Occipital lobe (tissue), 2 donors: ENCODE results near the gene KIAA1755. TPM values are rescaled to one million over a fixed set of nuclear protein-coding genes. Genes with fewer than 3 reads are reported as not detected.

Experiments
- DNase-seq: peaks from one replicate; lab custom pipeline; 2025; lab: John Stamatoyannopoulos, UW
- total RNA-seq: library from RNA; depleted of rRNA; stranded (reverse); fragments of >200 nt; gene quantifications from one replicate; pipeline ENCODE4 v1.2.3, GENCODE V29; 2014

KIAA1755 gene, protein sequence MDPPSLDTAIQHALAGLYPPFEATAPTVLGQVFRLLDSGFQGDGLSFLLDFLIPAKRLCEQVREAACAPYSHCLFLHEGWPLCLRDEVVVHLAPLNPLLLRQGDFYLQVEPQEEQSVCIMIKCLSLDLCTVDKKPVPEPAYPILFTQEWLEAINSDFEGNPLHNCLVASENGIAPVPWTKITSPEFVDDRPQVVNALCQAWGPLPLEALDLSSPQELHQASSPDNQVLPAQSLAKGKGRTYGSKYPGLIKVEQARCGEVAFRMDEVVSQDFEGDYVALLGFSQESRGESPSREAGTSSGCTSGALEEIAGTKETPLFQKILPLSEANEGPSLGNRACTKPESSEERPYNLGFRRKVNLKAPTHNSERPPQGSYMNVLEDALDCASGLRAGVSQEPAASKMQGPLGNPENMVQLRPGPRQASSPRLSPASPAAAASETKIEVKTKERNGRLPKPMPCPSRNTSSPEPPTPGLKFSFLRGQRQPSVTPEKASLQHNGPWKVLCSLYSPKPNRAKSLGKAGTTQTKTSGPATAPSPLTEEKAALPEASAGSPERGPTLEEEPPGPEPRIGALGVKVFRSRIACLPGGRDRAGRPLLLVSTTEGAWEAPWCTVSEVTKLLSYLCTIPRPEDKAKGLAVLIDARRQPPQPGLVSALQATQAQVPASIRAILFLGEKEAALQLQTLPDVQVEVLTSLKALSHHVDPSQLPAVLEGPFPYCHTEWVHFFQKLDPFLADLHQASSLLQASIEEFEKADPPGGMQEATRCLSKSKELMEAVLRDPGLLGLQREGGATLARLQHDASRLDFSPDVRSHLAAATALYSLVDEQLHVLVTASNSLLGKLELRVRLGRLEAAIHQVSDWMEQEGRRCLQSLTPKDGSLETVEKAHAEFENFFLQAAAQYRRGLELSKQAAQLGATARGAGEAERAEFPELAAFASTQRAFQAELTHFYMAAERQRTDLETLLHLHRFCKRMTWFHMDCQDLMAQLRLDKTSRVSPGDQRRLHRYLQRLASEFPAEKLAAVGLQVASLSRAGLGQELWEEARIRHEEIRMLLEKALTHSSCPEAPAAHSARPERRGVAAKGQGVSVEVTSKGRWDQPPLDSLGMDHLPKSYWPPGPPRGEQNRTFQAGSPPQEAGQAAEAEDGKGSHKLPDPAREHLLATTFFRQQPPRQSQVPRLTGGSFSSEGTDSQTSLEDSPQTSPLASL
- total RNA-seq, result 0.94 TPM

- peak; percentile 69 for DNase-seq
Measured at GRCh38 chr20:38260378-38261053, at the start of gene KIAA1755. Gene KIAA1755 (minus strand): TSS chr20:38260735. CDS start chr20:38260500, 235 bp downstream.

GRCh38 chr20:38308447-38308846 is 47.9 kb upstream of the KIAA1755 start:
- DNase-seq, result no peak

GRCh38 chr20:38308047-38308438 is 47.5 kb upstream of the KIAA1755 start:
- no peak for DNase-seq

DNA sequence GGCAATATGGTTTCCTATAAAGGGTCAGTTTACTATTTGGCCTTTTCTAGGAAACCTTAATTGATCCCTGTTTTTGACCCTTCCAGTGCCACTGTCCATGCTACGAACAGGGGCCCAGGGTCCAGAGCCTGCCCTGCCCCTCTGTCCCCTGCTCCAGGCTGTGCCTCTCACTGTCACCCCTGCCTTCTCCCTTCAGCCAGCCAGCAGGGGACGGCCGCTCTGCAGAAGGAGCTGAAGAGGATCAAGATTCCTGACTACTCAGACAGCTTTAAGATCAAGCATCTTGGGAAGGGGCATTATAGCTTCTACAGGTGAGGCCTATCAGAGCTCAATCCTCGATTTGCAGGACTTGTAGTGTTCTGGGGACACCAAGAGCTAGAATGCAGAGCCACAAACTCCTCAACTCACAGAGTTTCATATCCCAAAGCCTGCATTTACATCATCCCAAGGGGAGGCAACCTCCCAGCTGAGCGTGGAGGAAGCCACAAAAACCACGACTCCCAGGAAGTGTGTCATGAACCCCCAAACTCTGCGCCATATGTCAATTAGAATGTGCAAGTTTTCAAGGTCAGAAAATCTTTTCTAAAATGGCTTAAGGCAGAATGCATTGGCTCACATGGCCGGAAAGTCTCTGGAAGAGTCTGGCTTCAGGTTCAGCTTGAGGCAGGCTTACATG is 47.0 kb upstream of the KIAA1755 start:
- DNase-seq, result no peak

DNA sequence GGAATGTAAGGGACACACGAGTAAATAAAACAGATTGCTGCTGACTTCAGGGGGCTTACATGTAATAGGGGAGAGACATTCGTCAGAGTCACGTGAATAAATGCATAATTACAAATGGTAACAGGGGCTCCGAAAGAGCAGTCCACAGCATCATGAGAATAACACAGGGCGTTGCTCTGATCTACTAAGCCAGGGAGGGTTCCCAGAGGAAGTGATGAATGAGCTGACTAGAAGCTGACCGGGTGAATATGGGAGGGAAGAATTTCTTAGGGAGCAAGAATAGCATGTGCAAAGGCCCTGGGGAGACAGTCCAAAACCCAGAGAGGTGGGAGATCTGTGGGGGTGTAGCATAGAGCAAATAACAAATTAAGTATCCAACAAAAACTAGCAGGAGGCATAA is 45.8 kb upstream of the KIAA1755 start:
- DNase-seq, result no peak

GRCh38 chr20:38305541-38305940 is 45.0 kb upstream of the KIAA1755 start:
- DNase-seq, result no peak

GRCh38 chr20:38304845-38305447 is 44.4 kb upstream of the KIAA1755 start:
- DNase-seq, result no peak

- DNase-seq, result no peak
Measured at GRCh38 chr20:38303908-38304379, 43.4 kb upstream of the KIAA1755 start, which contains the start of gene BPI. Gene BPI (plus strand): TSS chr20:38304156. CDS start chr20:38304224, 68 bp downstream.

- DNase-seq, result no peak
Measured at GRCh38 chr20:38302786-38303185, 42.3 kb upstream of the KIAA1755 start.

DNA sequence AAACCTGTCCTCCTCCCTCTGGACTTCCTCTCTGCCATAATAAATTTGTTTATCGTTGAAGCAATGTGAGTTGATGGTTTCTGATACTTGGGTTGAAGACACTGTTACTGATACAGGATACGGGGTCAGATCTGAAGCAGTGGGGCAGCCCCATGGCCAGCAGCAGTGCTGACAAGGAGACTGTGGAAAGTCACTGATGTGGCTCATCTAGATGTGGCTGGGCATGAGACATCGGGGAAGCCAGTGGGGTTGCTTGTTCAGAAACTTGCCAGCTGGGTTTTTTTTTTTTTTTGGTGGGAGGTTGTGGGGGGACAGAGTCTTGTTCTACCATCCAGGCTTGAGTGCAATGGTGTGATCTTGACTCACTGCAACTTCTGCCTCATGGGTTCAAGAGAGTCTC is 40.8 kb upstream of the KIAA1755 start:
- no peak for DNase-seq

DNA sequence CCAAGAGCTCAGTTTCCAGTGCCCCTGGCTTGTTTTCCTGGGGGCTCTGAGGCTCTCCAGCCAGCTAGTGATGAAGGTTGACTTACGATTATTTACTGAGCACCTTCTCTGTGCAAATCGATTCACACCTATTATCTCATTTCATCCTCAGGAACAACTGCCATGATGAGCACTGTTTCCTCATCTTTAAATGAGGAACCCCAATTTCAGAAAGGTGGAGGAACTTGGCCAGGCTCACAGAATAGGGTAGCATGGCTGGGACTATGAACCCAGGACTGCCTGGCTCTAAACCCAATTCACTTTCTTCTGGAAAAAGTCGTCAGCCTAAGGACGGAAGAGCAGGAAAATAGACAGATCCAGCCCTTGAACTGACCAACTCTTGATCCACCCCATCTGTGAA is 39.9 kb upstream of the KIAA1755 start:
- DNase-seq, result no peak

- no peak for DNase-seq
Measured at GRCh38 chr20:38299963-38300362, 39.4 kb upstream of the KIAA1755 start.

DNA sequence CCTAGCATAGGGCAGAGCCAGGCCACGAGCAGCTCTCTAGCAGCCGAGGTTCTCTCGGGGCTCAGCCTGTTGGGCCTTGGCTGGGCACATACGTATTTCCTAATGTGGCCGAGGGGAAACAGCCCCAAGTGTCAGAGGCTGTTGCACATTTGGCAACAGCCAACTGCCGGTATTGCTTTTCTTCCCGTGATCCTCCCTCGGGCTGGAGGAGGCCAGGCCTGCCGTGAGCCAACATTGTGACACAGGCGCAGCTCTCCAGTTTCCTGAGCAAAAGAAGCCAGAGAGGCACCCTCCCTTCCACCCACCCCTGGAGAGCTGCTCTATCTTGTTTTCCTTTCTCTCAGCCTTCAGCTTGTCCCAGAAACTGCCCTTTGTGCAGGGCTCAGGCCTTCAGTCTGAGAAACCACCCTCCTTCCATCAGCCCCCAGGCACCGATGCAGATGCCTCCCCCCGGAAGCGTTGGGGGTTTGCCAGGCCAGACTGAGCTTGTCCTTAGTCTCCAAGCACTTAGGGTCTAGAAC is 38.3 kb upstream of the KIAA1755 start:
- no peak for DNase-seq

DNA sequence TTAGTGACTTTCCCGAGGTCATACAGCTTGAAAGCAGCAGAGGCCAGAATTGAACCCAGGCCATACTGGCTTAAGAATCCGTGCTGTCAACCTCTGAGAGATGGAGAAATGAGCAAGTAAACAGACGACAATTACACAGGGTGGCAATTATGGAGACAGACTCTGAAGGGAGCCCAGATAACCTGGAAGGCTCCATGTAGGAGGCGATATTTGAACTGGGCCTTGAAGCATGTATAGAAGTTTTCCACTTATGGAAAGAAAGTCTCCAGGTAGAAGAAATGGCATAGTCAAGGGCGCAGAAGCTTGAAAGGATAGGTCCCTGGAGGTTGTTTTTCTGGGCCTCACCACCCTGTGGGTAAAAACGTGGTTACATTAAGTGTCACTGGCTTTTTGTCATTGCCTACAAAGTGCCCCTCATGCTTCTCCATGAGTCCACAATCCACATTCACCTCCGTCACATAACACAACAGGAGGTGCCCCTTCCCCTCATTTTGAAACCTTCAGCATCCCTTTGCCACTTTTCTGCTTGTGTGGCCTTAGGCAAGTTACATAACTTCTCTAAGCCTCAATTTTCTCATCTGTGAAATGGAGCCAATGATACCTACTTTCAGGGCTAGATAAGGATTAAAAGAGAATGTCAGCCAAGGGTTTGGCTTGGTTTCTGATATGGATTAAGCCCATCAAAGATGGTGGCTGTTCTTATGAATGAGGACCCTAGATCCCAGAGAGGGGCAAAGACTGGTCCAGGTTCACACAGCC is 37.6 kb upstream of the KIAA1755 start:
- no peak for DNase-seq

- no peak for DNase-seq
Measured at GRCh38 chr20:38296433-38296832, 35.9 kb upstream of the KIAA1755 start.

GRCh38 chr20:38295811-38296210 is 35.3 kb upstream of the KIAA1755 start:
- no peak for DNase-seq

- no peak for DNase-seq
Measured at GRCh38 chr20:38294076-38294591, 33.6 kb upstream of the KIAA1755 start.

GRCh38 chr20:38293491-38294065 is 33.0 kb upstream of the KIAA1755 start:
- no peak for DNase-seq
